Measurements from ENCODE around the gene ABRACL. TPM values are rescaled to one million over a fixed set of nuclear protein-coding genes. Genes with fewer than 3 reads are reported as not detected.
A peak's percentile ranks its signal among the peaks of the same experiment; 100 is the strongest.

Gene ABRACL
- total and polyA plus RNA-seq, 2 of the 8 experiments (the other 6 are each of a cell fraction or from before 2014, with no cell fraction given): 103 to 167 TPM

DNA sequence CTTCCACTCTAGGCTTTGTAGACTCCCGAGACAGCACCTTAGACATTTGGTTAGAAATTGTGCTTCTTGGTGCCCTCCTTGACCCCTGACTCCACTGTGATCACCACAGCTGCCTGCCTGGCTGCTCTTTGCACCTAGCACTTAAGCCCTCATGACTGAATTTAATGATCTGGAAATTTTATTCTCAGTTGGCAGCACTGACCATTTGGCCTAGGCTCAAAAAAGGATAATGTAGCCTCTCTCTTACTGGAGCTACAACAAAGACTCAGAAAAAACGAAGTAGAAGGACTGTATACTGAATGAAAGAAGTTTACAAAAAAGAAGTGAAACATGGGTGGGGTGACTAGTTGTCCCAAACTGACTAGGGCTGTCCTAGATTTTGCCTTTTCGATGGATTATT lies 11.3 kb upstream of the ABRACL start:
- CTCF ChIA-PET (ENCODE audit: partially characterized antibody): no interaction called here
- H3K79me2 ChIP-seq (ENCODE audit: control insufficient read depth in 1 of 2, insufficient read depth in 2 of 2, low read length in 2 of 2): no peaks in the 10 kb centered on the region
- no peak overlapping the region for H2AFZ ChIP-seq (ENCODE audit: low read length)
- peaks cover 0 to 4% (median 1%) of the 10 kb centered on the region in 4 experiments; a peak in 2 of 7 replicates for H3K4me1 ChIP-seq (replicated peaks in 1 of 4; ENCODE audit: control insufficient read depth in 3 of 4, insufficient read depth in 4 of 4, low read length in 3 of 4)
- H4K8ac ChIP-seq (ENCODE audit: extremely low read depth, insufficient read depth, low read length): no peak overlapping the region
- no peaks in the 10 kb centered on the region for H3K27me3 ChIP-seq (replicated peaks in 1 of 4; ENCODE audit: control insufficient read depth in 3 of 4, extremely low read depth in 1 of 4, insufficient read depth in 3 of 4, low read length in 3 of 4)
- H4K5ac ChIP-seq (ENCODE audit: insufficient read length, low read depth, low read length): no peak overlapping the region
- no peak overlapping the region for H2BK15ac ChIP-seq (ENCODE audit: low read length)
- H3K23ac ChIP-seq (ENCODE audit: insufficient read length): no peak overlapping the region
- no peak overlapping the region for H3K4ac ChIP-seq (replicated peaks; ENCODE audit: insufficient read length, low read depth, low read length)
- H3K9ac ChIP-seq (replicated peaks in 1 of 4; ENCODE audit: extremely low read depth in 1 of 4, low read depth in 3 of 4, low read length in 3 of 4): no peak overlapping the region
- H3K23me2 ChIP-seq (ENCODE audit: low read depth, low read length): no peaks in the 10 kb centered on the region; the same call in 1 of the 2 replicates
- H3K27ac ChIP-seq (ENCODE audit: low read depth, low read length): no peak overlapping the region
- no peaks in the 10 kb centered on the region for H3K79me1 ChIP-seq (ENCODE audit: low read depth, low read length)
- H3K9me3 ChIP-seq (ENCODE audit: insufficient read depth in 2 of 2, low read depth in 1 of 2, low read length in 1 of 2): no peaks in the 10 kb centered on the region
- no peak for TF ChIP-seq SUZ12 (IDR thresholded peaks at IDR 0.05; ENCODE audit: low read length)
- TF ChIP-seq SP4 (IDR thresholded peaks at IDR 0.05; ENCODE audit: low read length): no peak
- no peak for TF ChIP-seq CBX8 (IDR thresholded peaks at IDR 0.05; ENCODE audit: borderline replicate concordance, low read depth, low read length)
- no peak for TF ChIP-seq GABPA (IDR thresholded peaks at IDR 0.05; ENCODE audit: borderline replicate concordance, insufficient read depth, low read length)
- H4K91ac ChIP-seq (replicated peaks; ENCODE audit: insufficient read length, low read length): no peak overlapping the region
- H2BK12ac ChIP-seq (ENCODE audit: low read depth, low read length): peak overlapping the region; percentile 13; the same call in 1 of the 2 replicates
- no peak overlapping the region for H3K4me2 ChIP-seq (ENCODE audit: insufficient read depth in 1 of 2, low read depth in 2 of 2, low read length in 2 of 2)
- no peak overlapping the region for H3K14ac ChIP-seq (ENCODE audit: insufficient read length)
- no peak overlapping the region for H3K18ac ChIP-seq (ENCODE audit: extremely low read depth, low read length)
- no peaks in the 10 kb centered on the region for H3K36me3 ChIP-seq (ENCODE audit: control insufficient read depth in 2 of 4, insufficient read depth in 4 of 4, low read length in 3 of 4)
- H3K4me3 ChIP-seq (ENCODE audit: extremely low read depth in 1 of 4, insufficient read depth in 2 of 4, low read depth in 3 of 4, low read length in 4 of 4): no peak overlapping the region
- WGBS, 2 experiments (ENCODE audit: extremely low coverage in 1 of 2, insufficient coverage in 1 of 2, insufficient read length in 1 of 2, insufficient replicate concordance in 2 of 2, low coverage in 1 of 2, low lambda C conversion rate in 2 of 2, missing lambda C conversion rate in 1 of 2): 84% methylated on average over 3 of the region's 3 CpGs; no CpG with 5 or more reads in 1 of the 2 experiments
- no peak for FAIRE-seq
- no peak overlapping the region for H2BK120ac ChIP-seq (replicated peaks; ENCODE audit: low read depth, low read length)
- H4K20me1 ChIP-seq (replicated peaks in 1 of 2; ENCODE audit: control insufficient read depth in 1 of 2, insufficient read depth in 2 of 2, low read length in 2 of 2): no peaks in the 10 kb centered on the region
- H2BK5ac ChIP-seq (ENCODE audit: low read depth, low read length): no peak overlapping the region
- peak overlapping the region; percentile 53; the same call in 1 of the 2 replicates for H2BK20ac ChIP-seq (ENCODE audit: low read length)
- no peak overlapping the region for H3K56ac ChIP-seq (replicated peaks; ENCODE audit: insufficient read length, low read depth, low read length)
- H2AK5ac ChIP-seq (ENCODE audit: low read depth, low read length): no peak overlapping the region
- POLR2A ChIA-PET (ENCODE audit: partially characterized antibody): interaction anchor here (1.1 to 2.0 kb wide), 3 partner anchors 9 to 12 kb away, joined by 3 to 7 read pairs (median 5); no protein-coding TSS in a partner anchor
- peak in 1 of 2 experiments; percentile 33 for DNase-seq (ENCODE audit: low read depth in 1 of 2, low spot score in 2 of 2)
